DND-41 (cell line): Measurements from ENCODE around the gene EIF4G3.

Experiments used
- CTCF ChIP-seq: IDR thresholded peaks from 2 replicates; pipeline ENCODE4 v1.5.1; 2012; ENCODE audit warnings: borderline replicate concordance, low read length, moderate library complexity, mild to moderate bottlenecking; ENCODE audit not compliant: poor library complexity, severe bottlenecking; ENCODE audit errors: extremely low read depth
- EZH2 ChIP-seq: IDR thresholded peaks from 3 replicates; pipeline ENCODE4 v1.6.1; 2012; ENCODE audit warnings: borderline replicate concordance, low read depth, mild to moderate bottlenecking, moderate library complexity, low read length, inconsistent platforms; ENCODE audit not compliant: severe bottlenecking

GRCh38 chr1:21001042-21001441 lies 175.7 kb downstream of the EIF4G3 start:
- TF ChIP-seq CTCF (no peak), EZH2 (no peak)
